Measurements from ENCODE around the gene STOML2.
"Not testable (repeated sequence)": the region's sequence is repeated elsewhere in the genome, so short reads cannot be mapped to it uniquely, and the experiment has no call there.

STOML2 gene
- 18.6 to 46.9 (median 33.0) reads per million in 18 experiments for total RNA-seq

GRCh38 chr9:35102769-35103659 lies at the start of gene STOML2:
TSS of gene STOML2 (minus strand) at chr9:35103131. CDS start at chr9:35103094, 37 bp downstream.
- peak; percentile 95 to 96 for DNase-seq

DNA sequence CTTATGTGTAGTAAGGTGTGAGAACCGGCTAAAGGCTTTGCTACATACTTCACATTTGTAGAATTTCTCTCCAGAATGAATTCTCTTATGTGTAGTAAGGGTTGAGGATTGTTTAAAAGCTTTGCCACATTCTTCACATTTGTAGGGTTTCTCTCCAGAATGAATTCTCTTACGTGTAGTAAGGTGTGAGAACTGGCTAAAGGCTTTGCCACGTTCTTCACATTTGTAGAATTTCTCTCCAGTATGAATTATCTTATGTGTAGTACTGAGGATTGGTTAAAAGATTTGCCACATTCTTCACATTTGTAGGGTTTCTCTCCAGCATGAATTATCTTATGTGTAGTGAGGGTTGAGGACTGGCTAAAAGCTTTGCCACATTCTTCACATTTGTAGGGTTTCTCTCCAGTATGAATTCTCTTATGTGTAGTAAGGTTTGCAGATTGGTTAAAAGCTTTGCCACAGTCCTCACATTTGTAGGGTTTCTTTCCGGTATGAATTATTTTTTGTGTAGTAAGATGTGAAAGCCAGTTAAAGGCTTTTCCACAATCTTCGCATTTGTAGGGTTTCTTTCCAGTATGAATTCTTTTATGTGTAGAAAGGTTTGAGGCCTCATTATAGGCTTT lies 45.1 kb upstream of the STOML2 start:
- not testable (repeated sequence) for DNase-seq

DNA sequence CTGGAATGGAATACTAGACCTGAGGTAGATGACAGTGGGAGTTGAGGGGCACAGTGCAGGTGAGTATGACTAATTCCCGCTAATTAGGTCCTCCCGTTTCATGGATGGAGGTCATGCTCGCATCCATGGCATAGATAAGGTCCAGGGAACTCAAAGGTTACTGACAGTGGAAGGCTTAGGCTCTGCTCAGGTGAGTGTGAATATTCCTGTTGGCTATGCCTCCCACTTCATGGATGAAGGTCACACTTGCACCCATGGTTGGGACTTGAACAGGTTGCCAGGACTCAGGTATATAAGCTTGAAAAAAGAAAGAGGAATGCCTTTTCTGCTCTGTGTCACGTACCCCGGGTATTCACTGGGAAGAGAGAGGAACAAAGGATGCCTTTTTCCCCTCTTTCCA lies 39.1 kb upstream of the STOML2 start:
- no peak for DNase-seq

DNA sequence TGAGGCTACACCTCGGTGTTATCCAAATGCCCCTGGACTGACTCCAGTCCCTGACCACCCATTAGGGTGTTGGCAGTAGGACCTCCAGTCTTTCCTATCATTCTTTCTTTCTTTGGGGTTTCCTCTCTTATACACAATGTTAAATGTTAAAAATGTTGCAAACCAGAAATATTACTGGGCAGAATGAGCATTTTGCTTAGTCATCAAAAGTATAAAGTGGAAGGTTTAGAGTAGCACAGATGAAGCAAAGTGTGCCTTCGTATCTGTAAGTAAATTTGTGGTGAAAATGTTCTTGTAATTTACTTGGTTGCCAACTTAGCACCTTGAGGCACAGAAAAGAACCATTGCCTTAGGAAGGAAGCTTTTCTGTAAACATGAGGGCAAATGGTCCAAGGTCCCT lies 37.2 kb upstream of the STOML2 start:
- no peak for DNase-seq

DNA sequence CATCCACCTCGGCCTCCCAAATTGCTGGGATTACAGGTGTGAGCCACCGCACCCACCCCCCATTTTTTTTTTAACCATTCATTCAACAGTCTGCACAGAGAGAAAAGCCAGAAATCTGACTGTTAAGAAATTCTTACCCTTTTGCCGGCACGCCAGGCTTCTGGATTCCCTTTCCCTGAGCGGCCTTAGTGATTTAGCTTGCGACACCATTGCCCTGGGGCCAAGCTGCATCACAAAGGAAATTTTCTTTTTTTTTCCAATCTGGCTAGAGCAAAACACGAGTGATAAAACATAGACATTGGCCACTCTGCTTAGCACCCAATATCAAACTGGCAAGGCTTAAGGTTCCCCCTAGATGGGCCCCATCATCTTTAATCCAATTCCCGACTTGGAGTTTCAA lies 33.9 kb upstream of the STOML2 start:
- DNase-seq = no peak

DNA sequence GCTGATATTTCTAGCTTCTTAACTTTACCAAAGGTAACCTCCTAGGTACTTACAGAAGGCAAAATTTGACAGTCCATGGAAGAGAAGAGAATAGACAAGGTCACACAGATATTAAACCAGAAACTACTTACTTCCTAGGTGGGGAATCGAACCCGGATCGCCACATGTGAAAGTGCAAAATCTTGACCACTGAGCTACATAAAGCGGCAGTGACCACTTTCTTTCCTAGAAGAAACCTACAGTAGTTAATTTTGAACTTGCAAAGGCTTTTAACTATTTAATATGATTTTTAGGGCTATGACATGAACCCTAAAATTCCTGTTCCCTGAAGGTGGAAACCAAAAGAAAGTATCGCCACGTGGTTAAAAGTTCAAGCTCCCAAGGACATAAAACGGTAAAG lies 33.1 kb upstream of the STOML2 start:
- DNase-seq = no peak

- no peak for DNase-seq
Measured at GRCh38 chr9:35134920-35135319, 32.0 kb upstream of the STOML2 start.

GRCh38 chr9:35116898-35117551 lies 14.1 kb upstream of the STOML2 start:
- peak; percentile 91 to 93 for DNase-seq

DNA sequence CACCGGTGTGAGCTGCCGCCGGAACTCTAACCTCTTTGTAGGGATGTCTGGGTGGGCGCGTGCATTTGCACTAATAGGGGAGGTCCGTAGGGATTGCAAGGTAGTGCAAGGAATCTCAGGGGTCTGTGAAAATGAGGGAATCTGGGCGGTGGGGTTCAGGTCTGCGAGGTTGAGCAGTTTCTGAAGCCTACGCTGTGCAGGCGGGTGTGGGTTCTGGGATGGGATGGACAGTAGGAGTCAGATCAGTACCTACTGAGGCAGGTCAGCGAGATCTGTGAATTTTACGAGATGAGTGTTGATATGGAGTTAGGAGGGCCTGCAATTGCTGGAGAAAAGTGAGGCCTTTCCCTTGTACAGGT lies 13.6 kb upstream of the STOML2 start:
- no peak for DNase-seq

GRCh38 chr9:35115680-35116538 lies 13.0 kb upstream of the STOML2 start, which contains the start of gene ATOSB:
TSS of gene ATOSB (minus strand) at chr9:35115862. CDS start at chr9:35108274, 7,588 bp downstream.
- DNase-seq = peak; percentile 97 to 98

DNA sequence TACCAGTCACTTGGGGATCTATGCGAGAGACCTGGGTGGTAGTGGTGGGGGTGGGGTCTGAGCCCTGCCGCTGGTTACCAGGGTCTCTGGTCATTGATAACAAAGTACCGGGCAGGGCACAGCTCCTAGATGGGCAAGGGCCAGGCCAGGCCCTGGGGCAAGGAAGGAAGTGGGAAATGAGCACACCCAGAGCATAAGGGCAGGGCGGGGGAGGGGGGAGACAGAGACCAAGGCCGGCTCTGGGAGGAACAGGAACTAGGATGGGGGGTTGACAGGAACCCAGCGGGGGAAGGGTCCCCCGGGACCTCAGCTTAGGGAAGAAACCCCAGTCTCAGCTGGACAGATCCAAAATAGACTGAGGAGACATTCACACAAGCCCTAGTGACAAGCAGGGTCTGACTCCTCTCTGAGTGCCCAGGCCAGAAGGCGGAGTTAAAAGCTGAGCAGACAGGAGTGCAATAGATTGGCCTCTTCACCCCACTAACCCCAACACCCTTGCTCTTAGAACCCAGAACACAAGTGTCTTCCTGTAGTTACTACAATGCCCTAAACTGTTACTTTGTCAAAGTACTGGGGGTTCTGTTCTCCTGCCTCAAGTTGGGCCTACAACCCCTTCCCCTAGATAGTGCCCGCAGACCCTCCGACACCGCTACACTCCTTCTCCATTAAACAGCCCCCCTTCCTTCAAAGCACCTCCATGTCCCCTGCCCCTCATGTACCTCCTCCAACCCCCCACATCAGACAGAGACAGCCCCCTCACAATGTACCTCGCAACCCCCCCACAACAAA lies 12.1 kb upstream of the STOML2 start:
- peak; percentile 89 to 90 for DNase-seq

DNA sequence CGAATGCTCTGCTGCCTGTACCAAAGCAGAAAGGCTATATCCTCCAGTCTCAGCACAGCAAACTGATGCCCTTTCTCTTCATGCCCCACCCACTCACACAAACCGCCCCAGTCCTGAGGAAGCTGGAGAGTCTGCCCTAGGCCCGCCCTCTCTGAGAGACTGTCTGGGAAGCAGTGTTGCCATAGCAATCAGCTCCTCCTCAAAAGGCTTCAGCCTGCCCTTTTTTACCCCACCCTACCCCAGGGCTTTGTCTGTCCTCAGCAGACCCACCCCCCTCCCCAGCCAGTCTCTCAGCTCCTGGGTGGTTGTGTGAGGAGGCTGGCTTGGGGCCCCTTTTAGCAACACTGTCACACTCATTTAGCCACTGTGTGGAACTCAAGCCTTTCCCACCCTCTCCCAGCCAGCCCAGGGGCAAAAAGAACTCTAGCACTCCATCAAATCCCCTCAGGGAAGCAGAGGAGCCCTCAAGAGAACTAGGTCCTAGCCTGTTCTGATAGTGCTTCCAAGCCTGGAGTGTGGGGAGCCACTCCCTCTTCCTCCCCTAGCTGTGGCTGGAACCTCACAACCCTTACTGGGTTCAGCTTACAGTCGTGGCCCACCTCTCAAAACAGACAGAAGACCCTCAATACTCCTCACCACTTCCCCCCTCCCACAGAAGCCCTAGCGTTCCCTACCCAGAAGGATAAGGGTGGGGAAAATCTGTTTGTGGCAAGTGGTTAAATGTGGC lies 11.3 kb upstream of the STOML2 start:
- peak; percentile 97 for DNase-seq

DNA sequence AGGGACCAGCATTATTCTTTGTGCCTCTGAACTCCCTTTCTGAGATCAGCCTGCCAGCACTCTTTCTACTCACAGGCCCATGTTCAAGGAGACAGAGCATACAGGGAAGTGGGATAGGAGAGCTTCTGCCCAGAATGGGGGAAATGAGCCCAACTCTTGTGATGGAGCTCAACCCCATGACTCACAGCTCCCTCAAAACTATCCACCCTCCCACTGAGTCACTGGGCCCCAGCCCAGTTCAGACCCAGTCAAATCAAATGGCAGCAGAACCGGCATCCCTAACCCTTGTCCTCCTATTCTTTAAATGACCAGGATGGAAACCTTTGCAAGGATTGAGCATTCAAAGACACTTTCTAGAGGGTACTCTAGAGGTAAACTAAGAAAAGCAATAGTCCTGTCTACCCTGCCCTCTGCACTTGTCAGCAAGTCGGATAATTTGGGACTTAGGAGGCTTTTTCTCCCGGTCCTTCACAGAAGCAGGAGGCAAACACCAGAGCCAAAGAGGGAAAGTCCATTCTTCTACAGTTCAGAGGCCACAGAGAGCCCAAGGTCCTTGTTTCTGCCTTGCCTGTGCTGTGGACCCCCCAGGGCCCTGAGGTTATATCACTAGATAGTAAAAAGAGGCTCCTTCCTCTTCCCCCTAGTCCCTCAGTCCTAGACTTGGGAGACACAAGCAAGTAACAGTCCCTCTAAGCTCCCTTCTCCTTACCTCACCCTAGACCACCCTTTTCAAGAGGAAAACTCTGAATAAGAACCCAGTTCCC lies 9.5 kb upstream of the STOML2 start:
- DNase-seq = peak; percentile 79 to 92

DNA sequence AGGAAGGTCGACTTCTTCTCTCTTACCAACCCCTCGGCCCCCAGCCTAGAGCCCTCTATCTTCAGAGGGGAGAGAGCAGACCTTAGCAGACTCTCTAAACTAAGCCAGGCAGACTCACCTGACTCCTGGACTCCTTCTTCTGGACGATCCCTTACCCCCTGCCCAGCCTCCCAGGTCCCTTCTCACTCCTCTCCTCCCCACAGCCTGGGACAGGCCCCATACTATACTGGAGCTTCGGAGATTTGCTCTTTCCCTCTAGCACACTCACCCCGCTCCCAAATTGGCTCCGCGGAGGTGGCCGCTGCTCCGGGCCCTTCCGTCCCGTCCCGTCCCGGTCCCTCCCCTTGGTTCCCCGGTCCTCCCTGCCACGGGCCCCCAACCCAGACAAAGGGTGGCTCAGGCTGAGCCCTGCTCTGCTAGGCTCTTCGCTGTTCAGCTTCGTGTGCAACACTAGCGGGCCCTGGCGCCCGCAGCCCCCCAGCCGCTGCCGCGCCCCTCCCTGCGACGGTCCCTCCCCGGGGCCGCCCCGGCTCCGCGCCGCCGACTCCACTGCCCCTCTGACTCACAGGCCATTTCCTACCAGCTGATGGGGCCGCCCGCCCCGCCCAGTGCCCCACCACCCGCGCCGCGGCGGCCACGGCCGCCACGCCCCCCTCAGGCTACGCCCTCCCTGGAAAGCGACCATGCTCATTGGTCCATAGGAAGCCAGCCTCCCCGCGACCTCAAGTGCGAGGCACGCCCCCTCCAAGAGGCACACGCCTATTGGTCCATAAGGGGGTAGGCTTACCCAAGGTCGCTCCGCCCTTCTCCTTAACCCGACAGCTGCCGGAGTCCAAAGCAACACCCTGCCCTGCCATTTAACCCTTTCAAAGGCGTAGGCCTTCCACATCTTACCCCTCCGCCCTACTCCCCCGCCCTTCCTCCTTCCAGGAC lies 8.3 kb upstream of the STOML2 start:
- DNase-seq = peak; percentile 99 to 100

DNA sequence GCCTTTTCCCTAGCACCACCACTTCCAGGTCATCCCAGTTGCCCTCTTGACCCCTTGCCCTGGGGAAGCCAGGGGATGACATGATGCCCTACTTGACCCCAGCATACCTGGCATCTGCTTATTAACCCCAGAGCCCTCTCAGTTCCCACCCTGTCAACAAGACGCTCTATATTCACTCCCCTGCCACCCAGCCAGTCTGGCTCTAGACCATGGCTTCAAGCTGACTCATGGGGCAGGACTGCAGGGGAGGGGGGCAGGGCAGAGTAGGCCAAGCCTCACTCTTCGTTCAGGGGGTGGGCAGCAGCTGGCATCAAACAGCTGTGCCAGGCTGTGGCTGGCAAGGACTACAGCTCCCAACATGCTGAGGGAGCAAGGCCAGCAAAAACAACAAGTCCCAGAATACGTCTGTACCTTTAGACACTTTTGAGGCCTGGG lies 7.4 kb upstream of the STOML2 start:
- DNase-seq = no peak

DNA sequence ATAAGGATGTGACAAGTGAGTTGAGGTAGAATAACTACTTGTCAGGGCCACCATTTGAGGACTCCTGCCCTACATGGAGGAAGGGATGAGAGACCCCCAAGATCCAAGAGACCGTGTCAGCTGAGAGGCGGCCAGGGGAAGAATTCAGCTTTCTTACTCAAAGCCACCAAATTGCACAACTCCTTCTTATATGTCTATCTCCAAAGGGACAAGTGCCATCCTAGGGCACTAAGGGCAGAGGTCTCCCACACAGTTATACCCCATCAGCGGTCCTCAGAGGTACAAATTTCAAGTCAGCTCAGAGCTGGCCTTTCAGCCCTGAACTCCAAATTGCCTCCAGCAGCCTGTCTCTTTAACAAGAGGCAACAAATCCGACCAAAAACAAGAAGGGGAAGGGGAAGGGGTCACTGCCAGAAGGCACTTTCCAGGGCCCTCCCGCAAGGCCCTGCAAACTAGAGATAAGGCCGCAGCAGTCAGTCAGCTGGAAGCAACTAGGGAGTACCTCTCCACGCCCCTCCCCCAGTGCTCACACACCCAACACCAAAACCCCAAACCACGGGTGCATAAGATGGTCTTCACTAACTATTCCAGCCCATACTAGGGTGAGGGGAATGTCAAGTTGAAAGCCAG lies 6.1 kb upstream of the STOML2 start:
- DNase-seq = no peak

- no peak for DNase-seq
Measured at GRCh38 chr9:35108461-35108860, 5.5 kb upstream of the STOML2 start.

All from inflammatory macrophage (primary cell).